Activated CD8-positive, alpha-beta memory T cell treated with anti-CD3 and anti-CD28 coated beads, Interleukin-2, amount 10 ng/mL, durations not matched to agents 7 days and 5 days (primary cell): ENCODE measurements around the gene FAM184B. TPM values are rescaled to one million over a fixed set of nuclear protein-coding genes. Genes with fewer than 3 reads are reported as not detected.
A peak's percentile ranks its signal among the peaks of the same experiment; 100 is the strongest.

Source experiments
- ATAC-seq: fragments of 150-1000 bp; cut with Tn5 transposase; one replicate; pipeline ENCODE4 v1.10.0; 2021; ENCODE audit warnings: moderate library complexity
- CTCF ChIA-PET: fragments of 350-600 bp; sonication (Branson Sonifier 250); formaldehyde crosslinking; loops from one replicate; lab custom pipeline; 2021; ENCODE audit warnings: antibody characterized with exemption; lab: Charles Lee
- DNase-seq: peaks from one replicate; pipeline ENCODE4 v3.0.0-alpha.2; 2020
- H3K27ac Mint-ChIP-seq: one replicate; pipeline ENCODE4 v1.8.0; 2021; ENCODE audit warnings: mild to moderate bottlenecking, mixed read lengths
- H3K27me3 Mint-ChIP-seq: one replicate; pipeline ENCODE4 v1.8.0; 2021; ENCODE audit warnings: mixed read lengths
- H3K36me3 Mint-ChIP-seq: one replicate; pipeline ENCODE4 v1.8.0; 2021; ENCODE audit warnings: mild to moderate bottlenecking, mixed read lengths
- H3K4me1 Mint-ChIP-seq: one replicate; pipeline ENCODE4 v1.8.0; 2021; ENCODE audit warnings: mixed read lengths
- H3K4me3 Mint-ChIP-seq: one replicate; pipeline ENCODE4 v1.8.0; 2021; ENCODE audit warnings: mild to moderate bottlenecking, moderate library complexity, mixed read lengths
- H3K9me3 Mint-ChIP-seq: one replicate; pipeline ENCODE4 v1.8.0; 2022; ENCODE audit warnings: low read depth, mixed read lengths
- total RNA-seq, 2 experiments: library from RNA; stranded (reverse); gene quantifications; one replicate each; pipeline ENCODE4 v1.2.3, GENCODE V29; 2021

Gene FAM184B
- under 1 TPM in 1 of 2 experiments, not detected in 1; 0.02 TPM for total RNA-seq

DNA sequence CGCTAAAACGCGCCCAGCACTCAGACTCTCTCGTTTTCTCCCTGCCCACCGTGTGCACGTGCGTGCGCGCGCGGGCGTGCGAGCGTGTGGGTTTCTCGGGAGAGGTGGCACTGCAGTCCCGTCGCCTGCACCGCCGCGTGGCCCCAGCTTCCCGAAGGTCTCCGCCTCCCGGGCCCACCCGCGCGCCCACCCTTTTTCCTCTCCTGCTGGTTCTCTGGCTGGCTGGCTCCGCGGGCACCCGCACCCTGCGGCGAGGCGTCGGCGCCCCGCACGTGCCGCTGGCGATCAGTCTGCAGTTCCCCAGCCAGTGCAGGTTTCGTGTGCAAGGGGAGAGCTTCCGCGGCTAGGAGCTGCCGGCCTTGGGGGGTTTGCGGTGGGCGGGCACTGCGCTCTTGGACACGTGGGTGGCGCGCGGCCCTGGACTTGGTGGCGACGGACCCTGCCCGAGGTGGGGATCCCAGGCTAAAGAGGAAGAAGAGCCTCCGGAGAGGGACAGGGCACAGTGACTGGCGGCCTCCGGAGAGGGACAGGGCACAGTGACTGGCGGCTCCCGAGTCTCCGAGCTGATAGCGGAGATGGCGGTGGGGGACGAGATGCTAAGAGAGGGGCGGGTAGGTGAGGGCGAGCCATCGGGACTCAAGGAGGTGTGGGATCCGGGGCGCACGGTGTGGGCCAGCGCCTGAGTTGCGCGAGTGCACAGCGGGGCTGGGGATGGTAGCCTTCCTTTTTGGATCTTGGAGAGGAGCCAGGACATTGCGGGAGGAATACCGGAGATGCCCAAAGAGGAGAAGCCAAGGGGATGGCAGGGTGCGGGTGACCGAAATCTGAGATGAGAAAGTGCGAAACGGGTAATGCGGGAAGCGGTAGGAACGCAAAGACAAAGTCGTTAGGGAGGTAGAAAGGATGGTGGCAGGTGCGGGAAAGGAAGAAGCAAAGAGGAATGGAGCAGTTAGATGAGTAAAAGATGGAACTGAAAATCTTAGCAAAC is at the start of gene FAM184B:
Gene FAM184B, minus strand, starts transcription at position 322 of the 988 bp plus-strand sequence. CDS start 322 bp downstream, outside the sequence.
- no peak for DNase-seq
- H3K4me1 Mint-ChIP-seq, result peaks cover 9% of the 10 kb centered on the region
- no peak within 1 kb of the TSS for H3K4me3 Mint-ChIP-seq
- no peaks in the 10 kb centered on the region for H3K9me3 Mint-ChIP-seq
- H3K36me3 Mint-ChIP-seq, result no peaks in the 10 kb centered on the region
- H3K27me3 Mint-ChIP-seq, result peaks cover 49% of the 10 kb centered on the region
- CTCF ChIA-PET, result no interaction called here
- H3K27ac Mint-ChIP-seq, result no peak within 1 kb of the TSS
- peak; percentile 30 for ATAC-seq

DNA sequence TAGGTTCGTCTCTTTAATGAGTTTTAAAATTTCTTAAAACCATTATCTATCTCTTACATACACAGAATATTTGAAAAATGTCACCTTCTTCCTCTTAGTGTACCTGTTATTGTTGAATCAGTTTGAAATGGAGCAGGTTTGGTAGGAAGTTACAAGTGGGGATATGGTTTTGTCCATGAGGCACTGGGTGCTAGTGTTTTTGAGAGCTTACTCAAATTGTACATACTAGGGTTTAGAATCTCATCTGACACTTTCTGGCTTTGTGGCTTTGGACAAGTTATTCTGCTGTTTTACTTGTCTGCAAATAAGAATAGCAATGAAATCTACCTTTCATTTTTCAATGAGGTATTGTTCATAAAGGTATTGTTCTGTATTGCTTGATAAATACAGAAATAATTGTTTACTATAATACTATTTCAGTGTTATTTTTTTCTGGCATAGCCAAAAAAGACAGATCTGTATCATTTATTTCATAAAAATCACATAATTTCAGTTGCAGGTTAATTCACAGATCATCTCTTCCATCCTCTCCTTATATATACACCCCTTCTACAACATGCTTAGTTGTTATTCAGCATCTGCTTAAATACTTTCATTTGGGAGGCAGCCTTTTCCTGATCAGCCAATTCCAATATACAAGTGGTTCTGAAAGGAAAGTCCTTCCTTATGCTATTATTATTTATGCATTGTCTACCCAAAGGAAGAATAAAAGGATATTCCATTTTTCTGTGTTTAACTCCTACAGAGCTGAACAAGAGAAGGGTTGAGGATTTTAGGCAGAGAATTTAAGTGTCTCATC is 42.6 kb upstream of the FAM184B start:
- DNase-seq (no peak), ATAC-seq (no peak)
- H3K4me1 Mint-ChIP-seq, result peaks cover 28% of the 10 kb centered on the region
- no peaks in the 10 kb centered on the region for H3K27me3 Mint-ChIP-seq
- CTCF ChIA-PET, result no interaction called here
- H3K4me3 Mint-ChIP-seq, result no peak overlapping the region
- no peaks in the 10 kb centered on the region for H3K9me3 Mint-ChIP-seq
- no peak overlapping the region for H3K27ac Mint-ChIP-seq
- H3K36me3 Mint-ChIP-seq, result peaks cover 60% of the 10 kb centered on the region

DNA sequence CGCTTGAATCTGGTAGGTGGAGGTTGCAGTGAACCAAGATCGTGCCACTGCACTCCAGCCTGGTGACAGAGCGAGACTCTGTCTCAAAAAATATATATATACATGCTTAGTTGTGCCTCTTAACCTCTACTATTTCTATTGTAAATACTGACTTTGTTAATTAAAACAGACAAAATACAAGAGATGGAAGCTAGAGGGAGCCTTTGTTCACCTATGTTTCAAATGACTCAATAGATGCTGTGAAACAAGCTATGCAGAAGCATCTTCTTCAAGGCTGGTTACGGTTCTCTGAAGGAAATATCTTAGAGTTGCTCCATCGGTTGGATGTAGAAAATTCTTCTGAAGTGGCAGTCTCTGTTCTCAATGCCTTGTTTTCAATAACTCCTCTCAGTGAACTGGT is 35.6 kb upstream of the FAM184B start:
- Mint-ChIP-seq H3K36me3 (peaks cover 57% of the 10 kb centered on the region), H3K4me3 (no peak overlapping the region), H3K9me3 (no peaks in the 10 kb centered on the region), H3K4me1 (peaks cover 47% of the 10 kb centered on the region), H3K27ac (peak overlapping the region; percentile 68), H3K27me3 (no peaks in the 10 kb centered on the region)
- ATAC-seq, result peak; percentile 79
- CTCF ChIA-PET, result interaction anchor here (0.7 to 2.2 kb wide), 16 partner anchors 10 to 778 kb away, joined by 3 to 29 read pairs (median 4); partner anchors contain the start of gene MED28
- no peak for DNase-seq

GRCh38 chr4:17816142-17816541 is 34.7 kb upstream of the FAM184B start:
- Mint-ChIP-seq H3K4me3 (no peak overlapping the region), H3K36me3 (peaks cover 56% of the 10 kb centered on the region), H3K27me3 (no peaks in the 10 kb centered on the region), H3K4me1 (peaks cover 45% of the 10 kb centered on the region), H3K9me3 (no peaks in the 10 kb centered on the region), H3K27ac (no peak overlapping the region)
- CTCF ChIA-PET, result interaction anchor here (0.9 to 2.2 kb wide), 7 partner anchors 10 to 552 kb away, joined by 3 to 29 read pairs (median 6); no protein-coding TSS in a partner anchor
- DNase-seq (no peak), ATAC-seq (no peak)

- ATAC-seq (no peak), DNase-seq (no peak)
- Mint-ChIP-seq H3K4me1 (peaks cover 40% of the 10 kb centered on the region), H3K27me3 (no peaks in the 10 kb centered on the region), H3K27ac (peak overlapping the region; percentile 60), H3K4me3 (no peak overlapping the region), H3K36me3 (peaks cover 54% of the 10 kb centered on the region), H3K9me3 (no peaks in the 10 kb centered on the region)
- CTCF ChIA-PET, result interaction anchor here (2.3 kb wide), 1 partner anchor 208 kb away, joined by 5 read pairs; the partner anchor contains the start of gene LCORL
Observed at GRCh38 chr4:17814140-17814539, 32.7 kb upstream of the FAM184B start.

DNA sequence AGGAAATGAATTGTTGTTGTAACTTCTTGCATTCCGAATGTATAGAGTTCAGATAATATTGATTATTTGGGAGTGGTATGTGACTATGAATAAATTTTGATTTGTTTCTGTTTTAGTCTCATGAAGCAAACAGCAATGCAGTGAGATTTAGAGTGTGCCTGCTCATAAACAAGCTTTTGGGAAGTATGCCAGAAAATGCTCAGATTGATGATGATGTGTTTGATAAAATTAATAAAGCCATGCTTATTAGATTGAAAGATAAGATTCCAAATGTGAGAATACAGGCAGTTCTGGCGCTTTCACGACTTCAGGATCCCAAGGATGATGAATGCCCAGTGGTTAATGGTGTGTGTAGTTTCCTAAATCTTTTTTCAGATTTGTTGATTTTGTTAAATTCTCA is 31.4 kb upstream of the FAM184B start:
- H3K36me3 Mint-ChIP-seq, result peaks cover 56% of the 10 kb centered on the region
- H3K4me1 Mint-ChIP-seq, result peaks cover 46% of the 10 kb centered on the region
- CTCF ChIA-PET, result no interaction called here
- ATAC-seq (no peak), DNase-seq (no peak)
- H3K4me3 Mint-ChIP-seq, result peak overlapping the region; percentile 96
- no peaks in the 10 kb centered on the region for H3K9me3 Mint-ChIP-seq
- H3K27ac Mint-ChIP-seq, result peak overlapping the region; percentile 43
- no peaks in the 10 kb centered on the region for H3K27me3 Mint-ChIP-seq

- Mint-ChIP-seq H3K9me3 (no peaks in the 10 kb centered on the region), H3K36me3 (peaks cover 56% of the 10 kb centered on the region), H3K27ac (peak overlapping the region; percentile 98), H3K4me1 (peaks cover 48% of the 10 kb centered on the region), H3K27me3 (no peaks in the 10 kb centered on the region), H3K4me3 (peak overlapping the region; percentile 96)
- ATAC-seq (no peak), DNase-seq (no peak)
- CTCF ChIA-PET, result no interaction called here
Observed at GRCh38 chr4:17812125-17812524, 30.7 kb upstream of the FAM184B start.

DNA sequence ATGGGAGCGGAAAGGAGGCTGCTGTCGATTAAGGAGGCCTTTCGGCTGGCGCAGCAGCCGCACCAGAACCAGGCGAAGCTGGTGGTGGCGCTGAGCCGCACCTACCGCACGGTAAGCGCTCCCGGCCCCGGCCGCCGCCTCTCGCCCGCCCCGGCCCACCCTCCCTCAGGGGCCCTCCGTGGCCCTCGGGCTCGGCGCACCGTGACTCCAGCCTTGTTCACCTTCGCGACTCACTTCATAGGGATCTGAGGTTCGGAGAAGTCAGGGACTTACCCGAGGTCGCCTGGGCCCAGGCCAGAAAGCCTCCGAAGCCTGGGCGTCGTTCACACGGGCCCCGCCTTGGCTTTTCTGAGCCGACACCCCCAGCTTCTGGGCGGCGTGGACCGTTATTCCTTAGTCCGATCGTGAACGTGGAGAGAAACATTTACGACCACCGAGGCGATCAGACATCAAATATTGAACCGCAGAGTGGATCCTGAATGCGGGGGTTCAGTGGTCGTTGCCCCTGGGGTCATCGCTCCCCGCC is 29.7 kb upstream of the FAM184B start:
- CTCF ChIA-PET, result interaction anchor here (1.4 kb wide), 1 partner anchor 233 kb away, joined by 5 read pairs; no protein-coding TSS in a partner anchor
- Mint-ChIP-seq H3K4me1 (peaks cover 48% of the 10 kb centered on the region), H3K27me3 (no peaks in the 10 kb centered on the region), H3K4me3 (peak overlapping the region; percentile 96), H3K9me3 (no peaks in the 10 kb centered on the region), H3K36me3 (peaks cover 52% of the 10 kb centered on the region), H3K27ac (peak overlapping the region; percentile 98)
- DNase-seq (peak; percentile 61), ATAC-seq (peak; percentile 42)

- H3K4me3 Mint-ChIP-seq, result peak within 1 kb of the TSS; percentile 96
- H3K36me3 Mint-ChIP-seq, result peaks cover 49% of the 10 kb centered on the region
- DNase-seq (peak; percentile 99), ATAC-seq (peak; percentile 90)
- H3K4me1 Mint-ChIP-seq, result peaks cover 47% of the 10 kb centered on the region
- no peaks in the 10 kb centered on the region for H3K9me3 Mint-ChIP-seq
- no peaks in the 10 kb centered on the region for H3K27me3 Mint-ChIP-seq
- CTCF ChIA-PET, result interaction anchor here (0.6 to 5.2 kb wide), 6 partner anchors 9 to 261 kb away, joined by 4 to 37 read pairs (median 6); partner anchors contain the start of gene MED28
- peak within 1 kb of the TSS; percentile 98 for H3K27ac Mint-ChIP-seq
Observed at GRCh38 chr4:17810260-17811077, 29.0 kb upstream of the FAM184B start, which contains the start of the genes DCAF16 and NCAPG. Gene DCAF16 (minus strand): TSS chr4:17810757. CDS start chr4:17804141, 6,616 bp downstream. Gene NCAPG (plus strand): TSS chr4:17810979. CDS start chr4:17811078, 99 bp downstream.

GRCh38 chr4:17809667-17810066 is 28.2 kb upstream of the FAM184B start:
- Mint-ChIP-seq H3K27ac (peak overlapping the region; percentile 98), H3K27me3 (no peaks in the 10 kb centered on the region), H3K36me3 (peaks cover 47% of the 10 kb centered on the region), H3K4me1 (peaks cover 47% of the 10 kb centered on the region), H3K9me3 (no peaks in the 10 kb centered on the region), H3K4me3 (peak overlapping the region; percentile 96)
- DNase-seq (no peak), ATAC-seq (no peak)
- CTCF ChIA-PET, result interaction anchor here (1.3 to 5.2 kb wide), 6 partner anchors 10 to 261 kb away, joined by 4 to 37 read pairs (median 5); partner anchors contain the start of gene MED28

GRCh38 chr4:17807446-17807845 is 26.0 kb upstream of the FAM184B start:
- no peaks in the 10 kb centered on the region for H3K9me3 Mint-ChIP-seq
- DNase-seq (no peak), ATAC-seq (no peak)
- peaks cover 52% of the 10 kb centered on the region for H3K36me3 Mint-ChIP-seq
- H3K4me1 Mint-ChIP-seq, result peaks cover 37% of the 10 kb centered on the region
- peak overlapping the region; percentile 45 for H3K27ac Mint-ChIP-seq
- no peaks in the 10 kb centered on the region for H3K27me3 Mint-ChIP-seq
- CTCF ChIA-PET, result interaction anchor here (1.2 to 5.2 kb wide), 5 partner anchors 9 to 259 kb away, joined by 3 to 37 read pairs (median 6); no protein-coding TSS in a partner anchor
- peak overlapping the region; percentile 96 for H3K4me3 Mint-ChIP-seq
